Stomach (tissue), 4 donors: ENCODE data around the gene B4GALT6.

ENCODE experiments used
- CTCF ChIP-seq, 7 experiments: fragments of 450-650 bp in 4 of 7; fragments of 200-600 bp in 3 of 7; sonication (generic) in 3 of 7; IDR thresholded peaks; one replicate each; pipeline ENCODE4 v1.5.1; 2016 to 2019; ENCODE audit warnings: antibody characterized with exemption in 7 of 7, control low read depth in 2 of 7, mild to moderate bottlenecking in 1 of 7
- EP300 ChIP-seq: sonication (generic); formaldehyde crosslinking; IDR thresholded peaks from one replicate; pipeline ENCODE4 v1.6.1; 2017; ENCODE audit warnings: antibody characterized with exemption
- POLR2A ChIP-seq, 4 donors: fragments of 450-650 bp; IDR thresholded peaks; one replicate each; pipeline ENCODE4 v1.6.1; 2016; ENCODE audit warnings: antibody characterized with exemption in 4 of 4, control low read depth in 2 of 4, mild to moderate bottlenecking in 1 of 4, moderate library complexity in 1 of 4
- POLR2AphosphoS5 ChIP-seq, 3 donors: sonication (generic); formaldehyde crosslinking; IDR thresholded peaks; one replicate each; pipeline ENCODE4 v1.6.1; 2016; ENCODE audit warnings: antibody characterized with exemption in 3 of 3

DNA sequence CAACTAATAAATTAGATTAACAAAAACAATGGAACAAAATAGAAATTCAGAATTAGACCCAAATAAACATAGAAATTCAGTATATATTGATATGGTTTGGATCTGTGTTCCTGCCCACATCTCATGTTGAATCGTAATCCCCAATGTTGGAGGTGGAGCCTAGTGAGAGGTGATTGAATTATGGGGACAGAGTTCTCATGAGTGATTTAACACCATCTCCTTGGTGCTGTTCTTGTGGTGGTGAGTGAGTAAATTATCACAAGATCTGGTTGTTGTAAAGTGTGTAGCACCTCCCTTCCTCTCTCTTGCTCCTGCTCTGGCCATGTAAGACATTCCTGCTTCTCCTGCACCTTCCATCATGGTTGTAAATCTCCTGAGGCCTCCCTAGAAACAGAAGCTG is 16.6 kb upstream of the B4GALT6 start:
- TF ChIP-seq EP300 (no peak), CTCF (IDR thresholded peaks at IDR 0.05) (no peak), POLR2A (IDR thresholded peaks at IDR 0.05) (no peak), POLR2AphosphoS5 (IDR thresholded peaks at IDR 0.05) (no peak)
